IMR-90 (cell line): ENCODE results near the gene CACNG5. TPM values are rescaled to one million over a fixed set of nuclear protein-coding genes. Genes with fewer than 3 reads are reported as not detected.

Source experiments
- ATAC-seq: fragments of 200-7000 bp; cut with Tn5 transposase; 2 replicates; pipeline ENCODE4 v1.9.1; 2020; ENCODE audit warnings: low read depth, mild to moderate bottlenecking, moderate library complexity
- BruUV-seq: library from RNA; stranded (reverse); fragments of 400-500 nt; replicated peaks from 2 replicates; lab custom pipeline; 2021; lab: Mats Ljungman, UMichigan
- CTCF ChIA-PET: fragments of 300-600 bp; formaldehyde crosslinking; extraction: SDS; loops from one replicate; lab custom pipeline; 2021; ENCODE audit warnings: antibody characterized with exemption; lab: Yijun Ruan, JAX
- POLR2A ChIA-PET: fragments of 300-600 bp; sonication (Branson Sonifier 250); formaldehyde crosslinking; loops from one replicate; lab custom pipeline; 2022; ENCODE audit warnings: antibody characterized with exemption; ENCODE audit not compliant: unreplicated experiment; lab: Charles Lee
- DNase-seq: peaks from one replicate; pipeline ENCODE4 v3.0.0; 2013
- H2AFZ ChIP-seq: replicated peaks from 2 replicates; pipeline ENCODE3; 2013; ENCODE audit warnings: low read length, mild to moderate bottlenecking; ENCODE audit not compliant: poor library complexity
- H2AK5ac ChIP-seq: 2 replicates; pipeline ENCODE4 v1.6.1; 2013; ENCODE audit warnings: low read depth, low read length, inconsistent platforms
- H2AK9ac ChIP-seq: replicated peaks from 2 replicates; pipeline ENCODE3; 2013; ENCODE audit warnings: mild to moderate bottlenecking, low read depth, low read length, moderate library complexity; ENCODE audit not compliant: poor library complexity
- H2BK120ac ChIP-seq: 2 replicates; pipeline ENCODE4 v1.6.1; 2013; ENCODE audit warnings: low read depth, low read length, inconsistent platforms
- H2BK15ac ChIP-seq: 3 replicates; pipeline ENCODE4 v1.6.1; 2013; ENCODE audit warnings: low read depth, low read length, inconsistent platforms
- H2BK20ac ChIP-seq: 2 replicates; pipeline ENCODE4 v1.6.1; 2013; ENCODE audit warnings: low read depth, mild to moderate bottlenecking, inconsistent platforms, low read length, moderate library complexity
- H2BK5ac ChIP-seq: 2 replicates; pipeline ENCODE4 v1.6.1; 2013; ENCODE audit warnings: mild to moderate bottlenecking, low read depth, low read length, inconsistent platforms; ENCODE audit not compliant: poor library complexity, severe bottlenecking
- H3K14ac ChIP-seq: replicated peaks from 2 replicates; pipeline ENCODE4 v1.6.1; 2013; ENCODE audit warnings: low read depth, low read length, inconsistent platforms
- H3K18ac ChIP-seq: 2 replicates; pipeline ENCODE4 v1.6.1; 2013; ENCODE audit warnings: low read depth, low read length, control low read depth
- H3K23ac ChIP-seq: 2 replicates; pipeline ENCODE4 v1.6.1; 2013; ENCODE audit warnings: low read depth, low read length, inconsistent platforms
- H3K27ac ChIP-seq: 2 replicates; pipeline ENCODE4 v1.5.1; 2013; ENCODE audit warnings: mild to moderate bottlenecking, control low read depth, low read length; ENCODE audit not compliant: insufficient read depth
- H3K27me3 ChIP-seq: 2 replicates; pipeline ENCODE4 v1.6.1; 2013; ENCODE audit warnings: low read length; ENCODE audit not compliant: control insufficient read depth, insufficient read depth
- H3K36me3 ChIP-seq: 2 replicates; pipeline ENCODE4 v1.6.1; 2013; ENCODE audit warnings: low read length, mixed read lengths; ENCODE audit not compliant: control insufficient read depth, insufficient read depth
- H3K4ac ChIP-seq: 2 replicates; pipeline ENCODE4 v1.6.1; 2013; ENCODE audit warnings: low read depth, low read length, inconsistent platforms
- H3K4me1 ChIP-seq: 2 replicates; pipeline ENCODE4 v1.6.1; 2013; ENCODE audit warnings: low read length, mixed read lengths; ENCODE audit not compliant: control insufficient read depth, insufficient read depth
- H3K4me2 ChIP-seq: 2 replicates; pipeline ENCODE4 v1.6.1; 2013; ENCODE audit warnings: low read depth, mild to moderate bottlenecking, control low read depth, low read length, moderate library complexity
- H3K4me3 ChIP-seq: 2 replicates; pipeline ENCODE4 v1.5.1; 2013; ENCODE audit warnings: low read depth, mild to moderate bottlenecking, control low read depth, low read length, moderate library complexity; ENCODE audit not compliant: insufficient read depth
- H3K56ac ChIP-seq: 2 replicates; pipeline ENCODE4 v1.6.1; 2013; ENCODE audit warnings: low read length, inconsistent platforms; ENCODE audit not compliant: insufficient read depth; ENCODE audit errors: extremely low read depth
- H3K79me1 ChIP-seq, 2 experiments: 2 replicates each; pipeline ENCODE4 v1.6.1; 2013; ENCODE audit warnings: low read length in 2 of 2, inconsistent platforms in 1 of 2, low read depth in 1 of 2
- H3K9ac ChIP-seq: 2 replicates; pipeline ENCODE4 v1.6.1; 2013; ENCODE audit warnings: low read depth, low read length, control low read depth
- H3K9me1 ChIP-seq: 2 replicates; pipeline ENCODE4 v1.6.1; 2013; ENCODE audit warnings: low read length, inconsistent platforms; ENCODE audit not compliant: insufficient read depth
- H3K9me3 ChIP-seq: 2 replicates; pipeline ENCODE4 v1.6.1; 2013; ENCODE audit warnings: low read length; ENCODE audit not compliant: control insufficient read depth, insufficient read depth
- H4K20me1 ChIP-seq: 2 replicates; pipeline ENCODE4 v1.6.1; 2013; ENCODE audit warnings: low read length, inconsistent platforms; ENCODE audit not compliant: insufficient read depth
- H4K5ac ChIP-seq: 2 replicates; pipeline ENCODE4 v1.6.1; 2013; ENCODE audit warnings: mild to moderate bottlenecking, low read depth, low read length, control low read depth
- H4K8ac ChIP-seq, 2 experiments: 2 replicates each; pipeline ENCODE4 v1.6.1; 2013; ENCODE audit warnings: low read depth in 2 of 2, low read length in 2 of 2, control low read depth in 1 of 2, inconsistent platforms in 1 of 2
- H4K91ac ChIP-seq: 2 replicates; pipeline ENCODE4 v1.6.1; 2013; ENCODE audit warnings: low read depth, low read length, inconsistent platforms; ENCODE audit not compliant: insufficient read depth
- BHLHE40 ChIP-seq: fragments of 150-350 bp; IDR thresholded peaks from 2 replicates; pipeline ENCODE4 v1.6.1; 2016; ENCODE audit warnings: mild to moderate bottlenecking, low read depth, low read length
- CEBPB ChIP-seq: IDR thresholded peaks from 2 replicates; pipeline ENCODE4 v1.6.1; 2012; ENCODE audit warnings: low read depth, low read length, improper control_type of control experiment
- CHD1 ChIP-seq: IDR thresholded peaks from 2 replicates; pipeline ENCODE4 v1.6.1; 2012; ENCODE audit warnings: low read depth, low read length, improper control_type of control experiment
- CTCF ChIP-seq: conservative IDR thresholded peaks from 2 replicates; pipeline ENCODE4 v1.5.1; 2012; ENCODE audit warnings: mild to moderate bottlenecking, low read depth, low read length, improper control_type of control experiment
- FOS ChIP-seq: fragments of 150-350 bp; IDR thresholded peaks from 2 replicates; pipeline ENCODE4 v1.6.1; 2016; ENCODE audit warnings: low read depth, low read length
- MAFK ChIP-seq: IDR thresholded peaks from 2 replicates; pipeline ENCODE4 v1.6.1; 2012; ENCODE audit warnings: low read depth, low read length, improper control_type of control experiment
- MAZ ChIP-seq: IDR thresholded peaks from 2 replicates; pipeline ENCODE4 v1.6.1; 2012; ENCODE audit warnings: low read depth, mild to moderate bottlenecking, low read length, improper control_type of control experiment, moderate library complexity, borderline replicate concordance
- MXI1 ChIP-seq: IDR thresholded peaks from 2 replicates; pipeline ENCODE4 v1.6.1; 2012; ENCODE audit warnings: low read depth, mild to moderate bottlenecking, low read length, moderate library complexity, borderline replicate concordance
- NFE2L2 ChIP-seq: fragments of 150-350 bp; IDR thresholded peaks from 2 replicates; pipeline ENCODE4 v1.6.1; 2016; ENCODE audit warnings: low read depth, mild to moderate bottlenecking, low read length
- POLR2A ChIP-seq: IDR thresholded peaks from 2 replicates; pipeline ENCODE4 v1.6.1; 2012; ENCODE audit warnings: mild to moderate bottlenecking, low read depth, low read length
- RAD21 ChIP-seq: IDR thresholded peaks from 2 replicates; pipeline ENCODE4 v1.6.1; 2012; ENCODE audit warnings: low read length, improper control_type of control experiment
- RCOR1 ChIP-seq: IDR thresholded peaks from 2 replicates; pipeline ENCODE4 v1.6.1; 2012; ENCODE audit warnings: mild to moderate bottlenecking, low read length, improper control_type of control experiment; ENCODE audit not compliant: insufficient replicate concordance
- RFX5 ChIP-seq: IDR thresholded peaks from 2 replicates; pipeline ENCODE4 v1.8.0; 2012; ENCODE audit warnings: low read depth, mild to moderate bottlenecking, low read length, moderate library complexity
- SMC3 ChIP-seq: fragments of 150-350 bp; IDR thresholded peaks from 2 replicates; pipeline ENCODE4 v1.6.1; 2016; ENCODE audit warnings: low read depth, mild to moderate bottlenecking, antibody characterized with exemption, low read length, moderate library complexity
- WGBS, 2 experiments: methylation state at CpG; one replicate each; pipeline versions ENCODE4 v1.1.5 to v1.1.7; 2013; ENCODE audit warnings: missing lambda C conversion rate in 2 of 2; ENCODE audit not compliant: insufficient read length in 1 of 2; ENCODE audit errors: extremely low coverage in 2 of 2; 5-methylcytosine and 5-hydroxymethylcytosine counted together
- dilution Hi-C: fragments of 300-500 bp; cut with HindIII; formaldehyde crosslinking; loops from one replicate; pipeline ENCODE4 v1.14.3; 2018; ENCODE audit warnings: low sequenced_read_pairs; ENCODE audit not compliant: unreplicated experiment
- in situ Hi-C: fragments of 300-500 bp; cut with MboI; formaldehyde crosslinking; loops from 3 replicates; pipeline ENCODE4 v1.14.3; 2019; ENCODE audit warnings: low sequenced_read_pairs, inconsistent platforms, mixed read lengths
- intact Hi-C: fragments of 100-400 bp; cut with micrococcal nuclease; formaldehyde crosslinking; loops from 2 replicates; pipeline ENCODE4 v1.10.0; 2022
- polyA plus RNA-seq, 3 experiments: library from polyadenylated mRNA; depleted of rRNA; stranded (reverse); fragments of >200 nt; gene quantifications; 2 replicates each; pipeline ENCODE4 v1.2.3, GENCODE V29; 2012; ENCODE audit warnings: low replicate concordance in 1 of 3
- total RNA-seq: library from RNA; depleted of rRNA; stranded (reverse); fragments of >200 nt; gene quantifications from 2 replicates; pipeline ENCODE4 v1.2.3, GENCODE V29; 2012
- TF ChIP-seq, protein P1 (sequence below): fragments of 150-350 bp; IDR thresholded peaks from 2 replicates; pipeline ENCODE4 v1.6.1; 2017; ENCODE audit warnings: mild to moderate bottlenecking, antibody characterized with exemption, low read length, low read depth
- TF ChIP-seq, protein P2 (sequence below): fragments of 150-350 bp; IDR thresholded peaks from 2 replicates; pipeline ENCODE4 v1.6.1; 2016; ENCODE audit warnings: low read depth, mild to moderate bottlenecking, low read length, moderate library complexity, borderline replicate concordance

Gene CACNG5
- total and polyA plus RNA-seq, 2 of the 4 experiments (the other 2 are of a cell fraction) = not detected

DNA sequence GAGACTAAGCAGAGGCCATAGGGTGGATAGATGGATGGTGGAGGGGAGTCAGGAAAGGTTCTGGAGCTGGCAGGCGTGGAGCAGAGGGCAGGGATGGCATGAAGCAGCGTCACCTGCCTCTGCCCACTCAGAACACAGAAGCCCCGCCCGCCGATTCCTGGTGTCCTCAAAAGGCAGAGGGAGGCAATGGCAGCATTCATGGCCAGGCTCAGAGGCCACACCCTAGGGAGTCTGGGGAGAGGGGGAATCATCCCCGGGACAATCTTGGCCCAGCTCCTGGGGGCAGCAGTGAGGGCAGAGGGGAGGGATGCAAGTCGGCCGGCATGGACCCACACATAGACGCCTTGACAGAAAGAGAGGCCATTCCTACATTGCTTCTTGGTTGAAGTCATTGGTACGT lies 68.9 kb downstream of the CACNG5 start:
- Histone ChIP-seq H2AK9ac (no peak overlapping the region), H3K9ac (no peak overlapping the region), H2BK5ac (no peak overlapping the region), H3K4me2 (no peak overlapping the region), H3K27me3 (peaks cover 14% of the 10 kb centered on the region), H4K5ac (no peak overlapping the region), H3K56ac (no peak overlapping the region), H3K79me1 (no peaks in the 10 kb centered on the region), H3K36me3 (no peaks in the 10 kb centered on the region), H4K20me1 (0 out of 2 replicates have a peak, but pooled peaks cover 3% of the 10 kb centered on the region), H2BK120ac (no peak overlapping the region), H2BK15ac (no peak overlapping the region), H3K9me1 (peaks cover 10% of the 10 kb centered on the region; the same call in 1 of the 2 replicates), H3K4me3 (no peak overlapping the region), H3K27ac (no peak overlapping the region), H2AK5ac (no peak overlapping the region), H3K9me3 (no peaks in the 10 kb centered on the region), H2AFZ (no peak overlapping the region), H4K8ac (no peak overlapping the region), H4K91ac (no peak overlapping the region), H3K14ac (no peak overlapping the region), H3K4me1 (peaks cover 6% of the 10 kb centered on the region), H3K23ac (no peak overlapping the region), H3K18ac (no peak overlapping the region), H2BK20ac (no peak overlapping the region), H3K4ac (no peak overlapping the region; the same call in 1 of the 2 replicates)
- TF ChIP-seq CTCF (no peak), SMC3 (no peak), BHLHE40 (no peak), NFE2L2 (no peak), RFX5 (no peak), RAD21 (no peak), MAFK (no peak), RCOR1 (no peak), FOS (no peak), MAZ (no peak), CEBPB (no peak), CHD1 (no peak), POLR2A (no peak), MXI1 (no peak)
- TF ChIP-seq, protein P1, sequence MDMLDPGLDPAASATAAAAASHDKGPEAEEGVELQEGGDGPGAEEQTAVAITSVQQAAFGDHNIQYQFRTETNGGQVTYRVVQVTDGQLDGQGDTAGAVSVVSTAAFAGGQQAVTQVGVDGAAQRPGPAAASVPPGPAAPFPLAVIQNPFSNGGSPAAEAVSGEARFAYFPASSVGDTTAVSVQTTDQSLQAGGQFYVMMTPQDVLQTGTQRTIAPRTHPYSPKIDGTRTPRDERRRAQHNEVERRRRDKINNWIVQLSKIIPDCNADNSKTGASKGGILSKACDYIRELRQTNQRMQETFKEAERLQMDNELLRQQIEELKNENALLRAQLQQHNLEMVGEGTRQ = no peak
- TF ChIP-seq, protein P2, sequence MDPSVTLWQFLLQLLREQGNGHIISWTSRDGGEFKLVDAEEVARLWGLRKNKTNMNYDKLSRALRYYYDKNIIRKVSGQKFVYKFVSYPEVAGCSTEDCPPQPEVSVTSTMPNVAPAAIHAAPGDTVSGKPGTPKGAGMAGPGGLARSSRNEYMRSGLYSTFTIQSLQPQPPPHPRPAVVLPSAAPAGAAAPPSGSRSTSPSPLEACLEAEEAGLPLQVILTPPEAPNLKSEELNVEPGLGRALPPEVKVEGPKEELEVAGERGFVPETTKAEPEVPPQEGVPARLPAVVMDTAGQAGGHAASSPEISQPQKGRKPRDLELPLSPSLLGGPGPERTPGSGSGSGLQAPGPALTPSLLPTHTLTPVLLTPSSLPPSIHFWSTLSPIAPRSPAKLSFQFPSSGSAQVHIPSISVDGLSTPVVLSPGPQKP = no peak
- ATAC-seq (no peak), DNase-seq (no peak)
- dilution Hi-C loops (no loop called here), in situ Hi-C loops (loop anchor here (10.0 kb wide), 1 partner anchor 709 kb away; the partner anchor contains the start of gene CEP112), intact Hi-C loops (loop anchor here (10.0 kb wide), 1 partner anchor 1669 kb away; no protein-coding TSS in a partner anchor)
- no TSS peak for BruUV-seq
- 90% methylated on average over 4 of the region's 10 CpGs; no CpG with 5 or more reads in 1 of the 2 experiments for WGBS, 2 experiments
- CTCF ChIA-PET = no interaction called here
- POLR2A ChIA-PET = no interaction called here
